NCI-H345 treated with DMSO at 0.1 percent for 48 hours (cell line): ENCODE measurements around the gene TGM6.

ENCODE experiments used
- DNase-seq: peaks from one replicate; lab custom pipeline; 2025; ENCODE audit not compliant: unreplicated experiment; lab: John Stamatoyannopoulos, UW

Gene TGM6

DNA sequence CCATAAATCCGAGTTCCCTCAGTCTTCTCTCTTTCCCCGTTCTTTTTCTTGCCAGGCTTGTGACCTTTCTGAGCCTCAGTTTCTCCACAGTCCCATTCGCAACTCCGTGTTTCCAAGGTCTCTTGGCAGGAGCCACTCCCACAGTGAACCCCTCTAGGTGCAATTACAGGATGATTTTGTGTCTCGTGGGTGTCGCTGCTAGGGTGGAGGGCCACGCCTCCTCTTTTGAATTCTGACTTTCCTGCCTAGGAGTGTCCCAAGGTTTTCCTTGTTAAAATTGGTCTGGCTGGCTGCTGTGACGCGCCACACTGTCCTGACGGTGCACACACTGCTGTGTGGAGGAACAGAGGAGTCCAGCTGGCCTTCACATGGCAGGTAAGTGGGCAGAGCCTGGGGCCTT is at the start of gene TGM6:
TSS of gene TGM6 (plus strand) at position 301 of the 400 bp plus-strand sequence. CDS start at position 369, 68 bp downstream.
- DNase-seq, result no peak

DNA sequence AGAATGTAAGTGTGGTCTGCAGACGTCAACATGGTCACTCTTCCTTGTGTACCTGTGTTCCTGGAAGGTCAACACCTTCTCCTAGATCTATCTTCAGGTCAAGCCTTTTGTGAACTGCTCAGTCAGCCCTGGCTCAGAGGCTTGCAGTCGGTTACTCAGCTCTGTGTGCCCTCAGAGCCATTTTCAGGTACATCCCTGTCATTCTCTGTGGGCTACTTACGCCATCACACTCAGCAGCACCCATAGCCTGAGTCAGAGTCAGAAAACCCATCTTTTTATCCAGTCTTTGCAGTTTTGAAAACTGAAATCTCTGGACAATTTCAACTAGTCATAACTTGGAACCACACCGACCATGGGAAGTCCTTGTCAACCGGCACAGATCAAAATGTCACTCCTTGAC is 49.6 kb upstream of the TGM6 start:
- DNase-seq, result no peak

DNA sequence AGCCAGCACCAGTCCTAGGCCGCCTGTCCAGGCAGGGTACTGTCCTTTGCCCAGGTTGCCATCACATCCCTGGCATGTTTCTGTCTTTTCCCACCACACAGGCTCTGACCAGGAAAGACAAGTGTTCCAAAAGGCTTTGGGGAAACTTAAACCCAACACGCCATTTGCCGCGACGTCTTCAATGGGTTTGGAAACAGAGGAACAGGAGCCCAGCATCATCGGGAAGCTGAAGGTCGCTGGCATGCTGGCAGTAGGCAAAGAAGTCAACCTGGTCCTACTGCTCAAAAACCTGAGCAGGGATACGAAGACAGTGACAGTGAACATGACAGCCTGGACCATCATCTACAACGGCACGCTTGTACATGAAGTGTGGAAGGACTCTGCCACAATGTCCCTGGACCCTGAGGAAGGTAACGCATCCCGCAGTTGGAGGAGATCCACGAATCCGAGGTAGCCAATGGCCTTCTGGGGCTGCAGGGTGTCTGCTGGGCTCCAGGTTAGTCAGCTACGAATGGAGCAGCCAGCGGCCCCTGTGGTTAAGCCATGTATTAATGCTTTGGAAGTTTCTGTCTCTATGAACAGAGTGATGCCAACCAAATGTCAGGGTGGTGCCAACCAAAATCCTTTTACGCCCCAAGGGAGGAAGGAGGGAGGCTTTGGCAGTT is 48.7 kb upstream of the TGM6 start:
- no peak for DNase-seq

DNA sequence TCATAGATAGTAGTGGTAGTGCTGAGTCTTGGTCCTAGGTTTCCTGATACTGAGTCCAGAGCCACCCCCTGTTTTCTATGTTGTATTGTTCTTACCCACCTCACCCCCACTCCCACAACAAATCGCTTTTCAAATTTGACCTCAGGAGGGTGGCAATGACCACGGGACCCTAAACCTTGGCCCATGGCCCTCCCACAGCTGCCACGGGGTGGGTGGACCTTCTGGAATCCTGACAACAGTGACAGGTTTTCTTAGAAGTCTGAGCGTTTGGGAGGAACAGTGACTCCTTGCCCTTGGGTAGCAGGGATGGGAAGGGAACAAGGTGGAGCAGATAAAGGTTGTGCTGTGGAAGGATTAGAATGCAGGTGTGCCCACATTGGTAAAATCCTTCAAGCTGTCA is 48.0 kb upstream of the TGM6 start:
- DNase-seq, result no peak

DNA sequence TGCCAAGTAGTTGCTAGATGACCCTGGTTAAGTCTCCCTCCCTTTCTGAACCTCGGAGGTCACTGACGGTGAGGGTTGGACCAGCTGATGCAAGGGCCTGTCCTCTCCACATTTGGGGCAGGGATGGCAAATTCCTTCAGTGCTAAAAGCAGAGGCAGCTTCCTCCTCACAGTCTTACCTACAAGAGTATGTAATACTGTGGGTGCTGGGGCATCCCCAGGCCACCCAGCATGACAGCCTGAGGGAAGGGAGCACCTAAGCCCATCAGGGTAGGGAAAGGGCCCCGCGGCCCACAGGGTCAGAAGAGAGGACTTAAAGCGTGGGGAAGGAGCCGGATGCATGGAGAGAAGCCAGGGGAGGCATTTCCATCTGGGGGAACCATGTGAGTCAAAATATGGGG is 46.9 kb upstream of the TGM6 start:
- no peak for DNase-seq

DNA sequence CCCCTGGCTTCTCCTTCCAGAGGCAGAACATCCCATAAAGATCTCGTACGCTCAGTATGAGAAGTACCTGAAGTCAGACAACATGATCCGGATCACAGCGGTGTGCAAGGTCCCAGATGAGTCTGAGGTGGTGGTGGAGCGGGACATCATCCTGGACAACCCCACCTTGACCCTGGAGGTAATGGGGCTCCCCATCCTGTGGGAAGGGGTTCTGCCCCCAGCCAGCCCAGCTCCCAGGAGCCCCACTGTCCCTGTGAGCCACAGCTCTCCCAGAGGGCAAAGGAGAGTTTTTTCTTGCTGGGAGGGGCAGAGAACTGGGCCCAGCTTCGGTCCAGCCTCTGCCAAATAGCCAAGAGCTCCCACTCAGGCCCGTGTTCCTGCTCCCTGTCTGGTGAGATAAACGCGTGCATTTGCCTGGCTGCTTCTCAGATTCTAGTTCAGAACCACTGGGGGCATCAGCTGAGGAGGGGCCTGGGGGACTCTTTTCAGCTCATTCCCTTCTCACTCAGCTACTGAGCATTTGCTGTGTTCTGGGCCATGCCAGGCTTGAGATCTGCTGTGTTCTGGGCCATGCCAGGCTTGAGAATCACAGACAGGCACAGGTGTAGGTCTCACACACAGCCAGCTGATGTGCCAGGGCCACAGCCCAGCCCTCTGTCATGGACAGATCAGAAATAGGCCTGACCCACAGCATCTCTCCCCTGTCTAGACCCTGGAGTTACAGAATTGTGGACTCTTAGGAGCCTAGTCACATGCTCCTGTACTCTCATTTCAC is 45.4 kb upstream of the TGM6 start:
- DNase-seq, result no peak

DNA sequence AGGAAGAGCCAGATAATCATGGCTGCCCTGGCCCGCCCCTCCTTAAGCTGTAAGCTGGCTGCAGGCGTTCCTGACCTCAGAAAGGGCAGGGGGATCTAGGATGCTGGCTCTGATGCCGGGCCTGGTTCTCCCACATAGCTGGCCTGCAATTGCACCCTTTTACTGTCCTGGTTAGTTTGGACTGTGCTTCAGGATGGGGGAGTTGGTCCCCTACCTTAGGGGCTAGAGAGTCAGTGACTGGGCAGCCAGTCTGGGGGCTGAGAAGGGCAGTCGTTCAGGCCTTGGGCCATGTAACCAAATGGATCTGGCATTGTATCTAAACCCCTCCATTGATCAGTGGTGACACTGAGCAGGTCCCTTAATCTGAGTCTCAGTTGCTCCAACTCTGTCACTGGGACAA is 44.2 kb upstream of the TGM6 start:
- DNase-seq, result no peak

DNA sequence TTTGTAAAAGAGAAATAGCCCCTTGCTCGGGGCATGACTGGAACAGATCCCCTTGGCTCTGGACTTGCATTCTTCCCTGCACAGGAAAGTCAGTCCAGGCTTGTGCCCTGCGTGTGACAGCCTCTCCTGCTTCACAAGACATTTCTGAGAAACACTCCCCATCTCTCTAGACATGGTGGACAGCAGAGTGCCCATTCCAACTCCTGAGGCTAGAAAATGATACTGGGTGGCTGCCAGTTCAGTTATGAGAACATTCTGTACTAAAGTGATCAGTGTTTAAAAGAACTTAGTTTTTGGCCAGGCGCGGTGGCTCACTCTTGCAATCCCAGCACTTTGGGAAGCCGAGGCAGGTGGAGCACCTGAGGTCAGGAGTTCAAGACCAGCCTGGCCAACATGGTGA is 43.6 kb upstream of the TGM6 start:
- no peak for DNase-seq

DNA sequence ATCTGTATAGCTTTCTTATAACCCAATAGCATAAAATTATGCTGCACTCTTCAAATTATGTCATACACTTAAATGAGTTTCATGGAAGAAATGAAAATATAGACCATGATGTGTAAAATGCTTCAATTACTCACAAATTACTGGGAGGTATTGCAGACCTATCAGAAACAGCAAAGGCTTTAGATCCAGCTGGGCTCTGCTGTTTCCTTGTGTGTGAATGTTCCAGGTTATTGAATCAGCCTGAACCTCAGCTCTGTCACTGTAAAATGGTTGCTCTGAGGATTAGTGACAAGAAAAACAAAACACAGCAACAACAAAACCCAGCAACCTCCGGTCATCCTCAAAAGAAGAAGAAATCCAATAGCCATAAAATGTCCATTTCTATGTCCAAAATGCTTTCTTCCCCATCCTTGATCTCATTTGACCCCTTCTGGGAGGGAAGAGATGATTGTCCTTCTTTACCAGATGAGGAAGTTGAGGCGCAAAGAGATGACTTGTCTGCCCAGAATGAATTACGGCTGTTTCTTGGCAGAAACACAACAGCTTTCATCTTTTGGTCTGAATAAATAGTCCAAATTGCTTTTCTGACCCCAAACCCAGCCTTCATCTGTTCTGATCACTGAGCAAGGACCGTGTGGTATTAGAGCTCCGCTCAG is 42.2 kb upstream of the TGM6 start:
- no peak for DNase-seq

DNA sequence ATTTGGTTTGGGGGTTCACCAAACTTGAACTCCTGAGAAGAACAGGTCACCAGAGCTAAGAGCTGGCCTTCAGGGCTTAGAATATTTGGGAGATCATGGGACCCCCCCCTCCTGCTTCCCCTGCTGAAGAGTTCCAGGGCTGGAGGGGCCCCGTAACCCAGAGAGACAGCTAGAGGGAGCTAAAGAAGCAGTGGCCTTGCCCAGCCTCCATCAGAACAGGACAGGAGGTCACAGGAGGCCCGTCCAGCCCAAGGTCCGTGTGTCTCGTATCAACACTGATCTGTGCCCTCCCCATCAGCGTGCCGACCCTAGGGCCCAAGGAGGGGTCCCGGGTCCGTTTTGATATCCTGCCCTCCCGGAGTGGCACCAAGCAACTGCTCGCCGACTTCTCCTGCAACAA is 40.6 kb upstream of the TGM6 start:
- no peak for DNase-seq

DNA sequence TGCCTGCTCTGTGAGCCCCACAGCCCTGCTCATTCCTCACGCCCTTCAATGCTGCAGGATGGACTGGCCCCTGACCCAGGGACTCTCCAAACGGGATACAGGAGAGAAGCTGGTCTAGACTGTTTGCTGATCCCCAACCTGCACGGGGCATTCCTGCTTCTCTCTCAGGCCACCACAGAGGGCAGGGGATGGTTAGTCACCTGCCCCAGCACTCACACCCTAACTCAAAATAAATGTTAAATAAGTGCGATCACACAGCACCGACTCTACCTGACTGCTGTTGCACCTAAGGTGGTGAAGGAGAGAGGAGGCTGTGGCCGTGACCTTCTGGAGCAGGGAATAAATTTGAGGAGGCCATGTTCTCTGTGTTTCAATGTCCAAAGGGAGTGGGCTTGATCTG is 39.9 kb upstream of the TGM6 start:
- no peak for DNase-seq

DNA sequence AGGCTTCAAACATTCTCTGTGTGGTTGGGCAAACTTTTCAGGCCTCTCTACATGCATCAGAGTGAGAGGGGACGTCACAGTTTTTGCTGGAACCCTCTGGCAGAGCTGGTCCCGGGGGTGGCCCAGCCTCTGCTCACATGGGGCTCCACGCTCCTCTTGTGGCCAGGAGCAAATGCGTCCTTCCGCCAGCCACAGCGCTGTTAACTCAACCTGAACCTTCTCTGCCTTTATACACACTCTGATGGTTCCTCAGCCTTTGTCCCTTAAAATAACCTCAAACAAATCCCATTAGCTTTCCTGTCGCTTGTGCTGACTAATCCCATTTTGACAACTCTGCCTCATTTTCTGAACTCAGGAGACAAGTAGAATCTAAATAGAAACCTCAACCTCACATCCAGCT is 39.4 kb upstream of the TGM6 start:
- DNase-seq, result no peak

DNA sequence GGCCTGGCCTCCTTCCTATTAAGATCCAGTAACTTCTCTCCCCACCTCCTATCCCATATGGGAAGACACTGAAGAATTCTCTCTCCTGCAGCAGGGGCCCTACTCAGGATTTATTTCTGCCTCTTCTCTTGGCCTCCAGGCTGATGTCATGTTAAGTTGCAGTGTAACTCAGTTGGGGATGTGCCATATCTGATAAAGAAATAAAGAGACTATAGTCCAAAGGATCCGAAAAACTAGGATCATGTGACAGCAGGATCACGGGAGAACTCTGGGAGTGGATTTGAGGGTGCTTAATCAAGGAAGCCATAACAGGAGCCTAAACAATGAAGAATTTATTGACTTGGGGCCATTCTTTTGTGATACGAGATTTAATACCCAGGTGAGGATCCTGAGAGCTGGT is 38.5 kb upstream of the TGM6 start:
- DNase-seq, result no peak

DNA sequence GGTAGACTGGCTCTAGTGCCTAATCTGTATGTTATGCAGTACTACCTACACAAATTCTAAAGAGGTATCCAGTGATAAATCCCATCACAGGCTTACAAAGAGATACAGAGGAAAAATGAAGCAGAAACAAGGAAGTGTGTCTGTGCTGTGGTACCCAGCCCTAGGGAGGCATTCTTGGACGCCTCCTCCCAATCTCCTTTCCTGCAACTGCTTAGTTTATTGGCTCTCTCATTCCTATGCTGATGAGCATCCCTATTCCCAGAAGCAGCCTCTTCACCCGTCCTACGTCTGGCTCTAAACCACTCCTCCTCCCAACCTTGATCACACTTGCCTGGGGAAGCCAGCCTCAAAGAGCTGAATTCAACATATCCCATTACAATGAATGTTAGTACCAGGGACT is 34.5 kb upstream of the TGM6 start:
- DNase-seq, result no peak

DNA sequence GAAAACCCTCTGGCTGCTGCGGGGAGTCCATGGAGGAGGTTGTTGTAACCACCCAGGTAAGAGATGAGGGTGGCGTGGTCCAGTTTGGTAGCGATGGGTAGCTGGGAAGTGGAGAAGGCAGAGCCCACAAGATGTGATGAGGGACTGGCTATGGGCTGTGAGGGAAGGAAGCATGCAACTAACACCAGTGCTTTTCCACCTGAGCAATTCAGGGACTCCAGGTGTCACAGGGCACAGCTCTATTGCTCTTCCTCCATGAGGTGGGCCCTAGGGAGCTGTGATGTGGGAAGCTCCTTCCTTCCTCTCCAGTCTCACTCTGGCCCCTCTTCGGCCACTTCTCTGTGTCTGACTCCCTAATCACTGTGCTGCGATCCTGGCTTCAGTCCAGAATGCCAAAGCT is 32.4 kb upstream of the TGM6 start:
- no peak for DNase-seq

DNA sequence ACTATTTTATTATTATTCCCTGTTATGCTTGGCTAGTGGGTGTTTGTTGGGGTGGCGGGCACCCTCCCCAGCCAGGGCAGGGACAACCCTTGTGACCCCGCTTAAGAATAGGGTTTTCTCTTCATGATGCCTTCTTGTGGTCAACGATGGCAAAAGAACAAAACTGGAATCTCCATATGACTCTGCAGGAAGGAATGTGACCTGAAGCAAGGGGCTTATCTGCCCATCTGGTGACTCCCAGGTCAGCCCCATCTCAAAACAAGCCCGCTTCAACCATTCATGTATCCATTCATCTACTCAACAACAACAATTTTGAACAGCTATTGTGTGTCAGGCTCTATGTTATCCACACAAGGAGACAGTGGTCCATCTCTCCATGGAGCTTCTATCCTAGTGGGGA is 30.9 kb upstream of the TGM6 start:
- DNase-seq, result no peak

DNA sequence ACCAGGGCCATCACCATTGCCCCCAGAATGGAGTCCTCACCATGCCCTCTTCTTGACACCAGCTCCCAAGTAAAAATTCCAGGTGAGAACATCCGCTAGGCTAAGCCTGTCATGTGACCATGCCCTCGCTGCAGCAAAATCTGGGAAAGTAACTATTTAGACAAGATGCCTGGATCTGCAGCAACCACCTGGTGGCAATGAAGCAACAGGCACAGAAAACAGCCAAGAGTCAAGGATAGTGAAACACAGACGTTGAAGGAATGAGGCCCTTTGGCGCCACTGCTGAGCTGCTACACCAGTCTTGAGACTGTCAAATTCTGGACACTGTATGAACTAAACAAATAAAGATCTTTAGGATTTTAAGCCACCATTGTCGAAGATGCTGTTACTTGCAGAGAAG is 30.1 kb upstream of the TGM6 start:
- no peak for DNase-seq

DNA sequence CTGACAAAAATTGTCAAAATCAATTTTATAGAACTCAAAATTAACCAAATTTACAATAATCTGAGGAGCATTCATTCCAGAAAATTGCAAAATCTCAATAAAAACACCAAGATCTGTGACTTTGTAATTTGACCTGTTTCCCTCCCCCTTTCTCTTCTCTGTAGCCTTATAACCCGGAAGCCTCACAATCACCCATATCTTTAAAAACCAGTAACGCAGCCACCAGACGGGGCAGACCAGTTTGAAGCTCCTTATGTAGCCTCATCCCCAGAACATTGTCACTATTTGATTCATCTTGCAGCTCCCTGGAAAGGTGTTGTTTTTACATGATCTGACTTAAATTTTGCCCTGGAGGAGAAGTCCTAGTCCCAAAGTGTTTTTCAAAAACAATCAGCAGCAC is 27.5 kb upstream of the TGM6 start:
- no peak for DNase-seq

DNA sequence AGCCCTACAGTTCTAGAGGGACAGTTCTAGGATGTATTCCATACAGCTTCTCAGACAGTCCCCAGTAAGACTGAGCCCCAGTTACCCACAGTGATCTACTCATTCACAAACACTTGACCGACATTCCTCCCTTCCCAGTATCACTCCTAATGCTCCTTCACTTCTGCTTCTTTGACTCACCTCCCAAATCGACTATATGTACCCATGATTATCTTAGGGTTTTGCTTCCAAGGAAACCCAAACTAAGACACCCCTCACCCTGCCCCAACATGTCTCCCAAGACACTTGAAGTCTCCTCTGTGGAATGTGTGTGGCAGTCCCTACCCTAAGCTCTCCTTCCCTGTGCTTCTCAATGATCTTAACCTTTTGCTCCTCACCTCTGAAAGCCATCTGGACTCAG is 23.6 kb upstream of the TGM6 start:
- no peak for DNase-seq

DNA sequence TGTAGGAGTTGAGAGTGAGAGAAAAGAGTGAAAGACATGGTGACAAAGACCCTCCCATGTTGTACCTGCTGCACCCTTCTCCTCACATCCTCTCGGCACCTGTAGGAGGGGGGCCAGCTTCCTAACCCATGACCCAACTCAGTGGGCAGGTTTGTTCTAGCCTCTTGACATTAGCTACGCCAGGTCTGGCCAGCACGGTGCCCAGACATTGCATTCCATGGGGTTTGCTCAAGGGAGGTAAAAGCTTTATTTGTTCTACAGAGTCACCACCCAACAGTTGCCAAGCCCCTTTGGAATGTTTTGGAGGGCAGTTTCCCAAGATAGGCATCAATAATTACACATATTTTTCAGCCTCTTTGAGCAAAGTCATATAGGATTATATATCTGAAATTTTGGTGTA is 22.7 kb upstream of the TGM6 start:
- no peak for DNase-seq

DNA sequence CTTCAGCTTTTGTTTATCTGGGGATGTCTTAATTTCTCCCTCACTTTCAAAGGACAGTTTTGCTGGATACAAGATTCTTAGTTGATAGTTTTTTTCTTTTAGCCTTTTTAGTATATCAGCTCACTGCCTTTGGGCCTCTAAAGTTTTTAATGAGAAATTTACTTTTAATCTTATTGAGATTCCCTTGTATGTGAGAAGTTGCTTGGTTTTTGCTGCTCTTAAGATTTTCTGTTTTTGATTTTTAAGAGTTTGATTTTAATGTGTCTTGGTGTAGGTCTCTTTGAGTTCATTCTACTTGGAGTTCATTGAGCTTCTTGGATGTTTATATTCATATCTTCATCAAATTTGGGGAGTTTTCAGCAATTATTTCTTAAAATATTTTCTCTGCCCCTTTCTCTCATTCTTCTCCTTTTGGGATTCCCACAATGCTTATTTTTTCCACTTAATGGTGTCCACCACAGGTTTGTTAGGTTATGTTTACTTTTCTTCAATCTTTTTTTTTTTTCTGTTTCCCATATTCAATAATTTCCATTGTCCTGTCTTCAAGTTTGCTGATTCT is 19.6 kb upstream of the TGM6 start:
- DNase-seq, result no peak

DNA sequence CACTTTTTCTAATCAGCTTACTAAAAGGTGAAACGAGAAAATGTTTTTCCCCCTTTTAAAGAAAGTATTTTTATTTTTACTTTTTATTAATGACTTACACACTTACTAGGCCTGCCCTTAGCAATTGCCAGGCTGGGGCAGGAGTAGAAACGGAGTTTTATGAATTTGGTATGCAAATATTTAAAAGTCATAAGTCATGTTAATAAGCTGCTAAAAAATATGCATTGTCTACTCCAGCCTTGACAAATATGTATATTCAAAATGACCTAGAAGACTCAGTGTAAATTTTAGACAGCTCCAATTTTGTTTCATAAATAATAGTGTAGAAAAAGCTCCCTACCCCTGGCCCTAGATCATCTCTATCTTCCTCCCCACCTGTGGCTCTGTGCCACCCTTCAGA is 17.5 kb upstream of the TGM6 start:
- DNase-seq, result no peak
